Activated naive CD4-positive, alpha-beta T cell treated with anti-CD3 and anti-CD28 coated beads, Interleukin-2, amount 50 U/mL, for 24 hours (primary cell): ENCODE data around the gene ACVR2B.

Experiments
- H3K27ac Mint-ChIP-seq: one replicate; pipeline ENCODE4 v1.8.0; 2021; ENCODE audit warnings: mild to moderate bottlenecking, mixed read lengths
- H3K27me3 Mint-ChIP-seq: one replicate; pipeline ENCODE4 v1.8.0; 2021; ENCODE audit warnings: mixed read lengths
- H3K36me3 Mint-ChIP-seq: one replicate; pipeline ENCODE4 v1.8.0; 2021; ENCODE audit warnings: mixed read lengths
- H3K4me1 Mint-ChIP-seq: one replicate; pipeline ENCODE4 v1.8.0; 2021; ENCODE audit warnings: mixed read lengths
- H3K4me3 Mint-ChIP-seq: one replicate; pipeline ENCODE4 v1.8.0; 2021; ENCODE audit warnings: mild to moderate bottlenecking, mixed read lengths
- H3K9me3 Mint-ChIP-seq: one replicate; pipeline ENCODE4 v1.8.0; 2021; ENCODE audit warnings: mixed read lengths

ACVR2B gene

GRCh38 chr3:38496131-38496910 is 42.6 kb downstream of the ACVR2B start, which contains the start of gene EXOG:
Gene EXOG (plus strand): TSS chr3:38496340. CDS start chr3:38496368, 28 bp downstream.
- H3K9me3 Mint-ChIP-seq: no peaks in the 10 kb centered on the region
- H3K27me3 Mint-ChIP-seq: no peaks in the 10 kb centered on the region
- H3K36me3 Mint-ChIP-seq: peaks cover 6% of the 10 kb centered on the region

GRCh38 chr3:38497031-38497430 is 43.3 kb downstream of the ACVR2B start:
- Mint-ChIP-seq H3K4me1 (peaks cover 24% of the 10 kb centered on the region), H3K27ac (peak overlapping the region; percentile 93), H3K36me3 (peaks cover 6% of the 10 kb centered on the region), H3K27me3 (no peaks in the 10 kb centered on the region), H3K9me3 (no peaks in the 10 kb centered on the region), H3K4me3 (peak overlapping the region; percentile 99)

More at GRCh38 chr3:38496131-38496910, 42.6 kb downstream of the ACVR2B start, which contains the start of gene EXOG:
- H3K4me1 Mint-ChIP-seq: peaks cover 24% of the 10 kb centered on the region
- peak within 1 kb of the TSS; percentile 99 for H3K4me3 Mint-ChIP-seq
- H3K27ac Mint-ChIP-seq: peak within 1 kb of the TSS; percentile 93

- Mint-ChIP-seq H3K27ac (no peak overlapping the region), H3K4me3 (no peak overlapping the region), H3K36me3 (peaks cover 14% of the 10 kb centered on the region), H3K9me3 (no peaks in the 10 kb centered on the region), H3K4me1 (peaks cover 24% of the 10 kb centered on the region), H3K27me3 (no peaks in the 10 kb centered on the region)
These were observed 47.2 kb downstream of the ACVR2B start for GRCh38 chr3:38500688-38501417.

- Mint-ChIP-seq H3K36me3 (peaks cover 20% of the 10 kb centered on the region), H3K27ac (no peak overlapping the region), H3K4me3 (no peak overlapping the region), H3K27me3 (no peaks in the 10 kb centered on the region), H3K4me1 (no peaks in the 10 kb centered on the region), H3K9me3 (no peaks in the 10 kb centered on the region)
These were observed 53.4 kb downstream of the ACVR2B start for GRCh38 chr3:38507120-38507519.

GRCh38 chr3:38509732-38510131 is 56.0 kb downstream of the ACVR2B start:
- no peaks in the 10 kb centered on the region for H3K27me3 Mint-ChIP-seq
- H3K36me3 Mint-ChIP-seq: peaks cover 20% of the 10 kb centered on the region
- no peak overlapping the region for H3K4me3 Mint-ChIP-seq
- no peaks in the 10 kb centered on the region for H3K9me3 Mint-ChIP-seq
- no peak overlapping the region for H3K27ac Mint-ChIP-seq
- H3K4me1 Mint-ChIP-seq: no peaks in the 10 kb centered on the region

- Mint-ChIP-seq H3K27me3 (no peaks in the 10 kb centered on the region), H3K27ac (no peak overlapping the region), H3K9me3 (no peaks in the 10 kb centered on the region), H3K36me3 (peaks cover 21% of the 10 kb centered on the region), H3K4me1 (no peaks in the 10 kb centered on the region), H3K4me3 (no peak overlapping the region)
These were observed 56.9 kb downstream of the ACVR2B start for GRCh38 chr3:38510631-38511030.

- Mint-ChIP-seq H3K27ac (no peak overlapping the region), H3K9me3 (no peaks in the 10 kb centered on the region), H3K4me3 (no peak overlapping the region), H3K27me3 (no peaks in the 10 kb centered on the region), H3K4me1 (no peaks in the 10 kb centered on the region), H3K36me3 (peaks cover 24% of the 10 kb centered on the region)
These were observed 57.9 kb downstream of the ACVR2B start for GRCh38 chr3:38511546-38511945.

GRCh38 chr3:38515367-38515766 is 61.7 kb downstream of the ACVR2B start:
- H3K36me3 Mint-ChIP-seq: peaks cover 15% of the 10 kb centered on the region
- no peak overlapping the region for H3K4me3 Mint-ChIP-seq
- H3K27ac Mint-ChIP-seq: no peak overlapping the region
- no peaks in the 10 kb centered on the region for H3K27me3 Mint-ChIP-seq
- peaks cover 25% of the 10 kb centered on the region for H3K4me1 Mint-ChIP-seq
- H3K9me3 Mint-ChIP-seq: no peaks in the 10 kb centered on the region

- H3K27ac Mint-ChIP-seq: no peak overlapping the region
- no peaks in the 10 kb centered on the region for H3K9me3 Mint-ChIP-seq
- H3K4me1 Mint-ChIP-seq: peaks cover 38% of the 10 kb centered on the region
- no peaks in the 10 kb centered on the region for H3K27me3 Mint-ChIP-seq
- H3K4me3 Mint-ChIP-seq: no peak overlapping the region
- H3K36me3 Mint-ChIP-seq: peaks cover 15% of the 10 kb centered on the region
These were observed 63.0 kb downstream of the ACVR2B start for GRCh38 chr3:38516669-38517068.

GRCh38 chr3:38519000-38519399 is 65.3 kb downstream of the ACVR2B start:
- Mint-ChIP-seq H3K9me3 (no peaks in the 10 kb centered on the region), H3K4me3 (no peak overlapping the region), H3K36me3 (peaks cover 11% of the 10 kb centered on the region), H3K27me3 (no peaks in the 10 kb centered on the region), H3K27ac (peak overlapping the region; percentile 5), H3K4me1 (peaks cover 39% of the 10 kb centered on the region)

- peaks cover 9% of the 10 kb centered on the region for H3K36me3 Mint-ChIP-seq
- peak overlapping the region; percentile 93 for H3K27ac Mint-ChIP-seq
- peaks cover 39% of the 10 kb centered on the region for H3K4me1 Mint-ChIP-seq
- peak overlapping the region; percentile 72 for H3K4me3 Mint-ChIP-seq
- no peaks in the 10 kb centered on the region for H3K9me3 Mint-ChIP-seq
- H3K27me3 Mint-ChIP-seq: no peaks in the 10 kb centered on the region
These were observed 66.0 kb downstream of the ACVR2B start for GRCh38 chr3:38519651-38520050.

GRCh38 chr3:38521391-38521987 is 67.8 kb downstream of the ACVR2B start:
- Mint-ChIP-seq H3K9me3 (no peaks in the 10 kb centered on the region), H3K27ac (peak overlapping the region; percentile 23), H3K4me1 (peaks cover 39% of the 10 kb centered on the region), H3K27me3 (no peaks in the 10 kb centered on the region), H3K4me3 (no peak overlapping the region), H3K36me3 (peaks cover 9% of the 10 kb centered on the region)

GRCh38 chr3:38522002-38522401 is 68.3 kb downstream of the ACVR2B start:
- peaks cover 8% of the 10 kb centered on the region for H3K36me3 Mint-ChIP-seq
- no peak overlapping the region for H3K4me3 Mint-ChIP-seq
- no peaks in the 10 kb centered on the region for H3K27me3 Mint-ChIP-seq
- H3K9me3 Mint-ChIP-seq: no peaks in the 10 kb centered on the region
- H3K27ac Mint-ChIP-seq: no peak overlapping the region
- peaks cover 39% of the 10 kb centered on the region for H3K4me1 Mint-ChIP-seq

GRCh38 chr3:38524141-38524739 is 70.5 kb downstream of the ACVR2B start:
- Mint-ChIP-seq H3K27me3 (no peaks in the 10 kb centered on the region), H3K4me3 (no peak overlapping the region), H3K36me3 (peaks cover 15% of the 10 kb centered on the region), H3K9me3 (no peaks in the 10 kb centered on the region), H3K27ac (no peak overlapping the region), H3K4me1 (peaks cover 25% of the 10 kb centered on the region)

- no peak overlapping the region for H3K4me3 Mint-ChIP-seq
- no peaks in the 10 kb centered on the region for H3K27me3 Mint-ChIP-seq
- no peaks in the 10 kb centered on the region for H3K4me1 Mint-ChIP-seq
- no peaks in the 10 kb centered on the region for H3K9me3 Mint-ChIP-seq
- no peak overlapping the region for H3K27ac Mint-ChIP-seq
- peaks cover 15% of the 10 kb centered on the region for H3K36me3 Mint-ChIP-seq
These were observed 73.1 kb downstream of the ACVR2B start for GRCh38 chr3:38526792-38527191.
